Transverse colon (tissue), 4 donors: ENCODE results near the gene TPSD1. TPM values are rescaled to one million over a fixed set of nuclear protein-coding genes. Genes with fewer than 3 reads are reported as not detected.

ENCODE experiments used
- DNase-seq: peaks from one replicate; pipeline ENCODE4 v3.0.0-alpha.2; 2019
- H3K27ac ChIP-seq, 4 donors: fragments of 200-600 bp; sonication (generic); 2 replicates each; pipeline ENCODE4 v1.5.1; 2016 to 2018; ENCODE audit warnings: inconsistent platforms in 4 of 4
- H3K27me3 ChIP-seq: fragments of 200-600 bp; sonication (generic); 2 replicates; pipeline ENCODE4 v1.5.1; 2017; ENCODE audit warnings: inconsistent platforms
- H3K36me3 ChIP-seq, 4 donors: fragments of 200-600 bp; sonication (generic); 2 replicates each; pipeline ENCODE4 v1.5.1; 2017 to 2019; ENCODE audit warnings: inconsistent platforms in 4 of 4
- H3K4me1 ChIP-seq, 4 donors: fragments of 200-600 bp; sonication (generic); 2 replicates each; pipeline ENCODE4 v1.5.1; 2017 to 2020; ENCODE audit warnings: inconsistent platforms in 4 of 4
- H3K4me3 ChIP-seq, 4 donors: fragments of 200-600 bp; sonication (generic); 1 replicate in 1 of 4; 2 replicates in 3 of 4; pipeline versions ENCODE4 v1.5.1 to v1.6.1; 2017 to 2019; ENCODE audit warnings: inconsistent platforms in 4 of 4
- H3K9me3 ChIP-seq, 2 donors: fragments of 200-600 bp; sonication (generic); 2 replicates each; pipeline ENCODE4 v1.5.1; 2017 to 2019; ENCODE audit warnings: inconsistent platforms in 2 of 2
- CTCF ChIP-seq, 5 experiments: fragments of 200-600 bp in 3 of 5; fragments of 450-650 bp in 2 of 5; sonication (generic) in 3 of 5; IDR thresholded peaks; 1 replicate in 2 of 5; 2 replicates in 3 of 5; pipeline ENCODE4 v1.5.1; 2016 to 2017; ENCODE audit warnings: antibody characterized with exemption in 5 of 5, inconsistent platforms in 3 of 5, mild to moderate bottlenecking in 2 of 5, moderate library complexity in 1 of 5
- EP300 ChIP-seq: sonication (generic); formaldehyde crosslinking; IDR thresholded peaks from one replicate; pipeline ENCODE4 v1.6.1; 2017; ENCODE audit warnings: antibody characterized with exemption, low read depth
- POLR2A ChIP-seq: fragments of 450-650 bp; IDR thresholded peaks from one replicate; pipeline ENCODE4 v1.6.1; 2016; ENCODE audit warnings: antibody characterized with exemption, mild to moderate bottlenecking, moderate library complexity
- POLR2AphosphoS5 ChIP-seq, 3 donors: sonication (generic); formaldehyde crosslinking; IDR thresholded peaks; one replicate each; pipeline ENCODE4 v1.6.1; 2016; ENCODE audit warnings: antibody characterized with exemption in 3 of 3
- WGBS, 2 donors: methylation state at CpG; one replicate each; pipeline ENCODE4 v1.1.5; 2018; ENCODE audit warnings: low coverage in 1 of 2; 5-methylcytosine and 5-hydroxymethylcytosine counted together
- in situ Hi-C, 4 donors: fragments of 200-750 bp; cut with MboI; loops; one replicate each; pipeline versions ENCODE4 v1.15.0 to v1.15.1; 2017; ENCODE audit warnings: low sequenced_read_pairs in 3 of 4, low pct_ligation_motif_present in 1 of 4, low pct_unique_long_range_greater_than_20kb in 1 of 4
- intact Hi-C: fragments of 100-400 bp; cut with DNase I; formaldehyde crosslinking; loops from one replicate; pipeline ENCODE4 v1.15.1; 2023; ENCODE audit warnings: low total_unique reads
- total RNA-seq, 4 donors: library from RNA; depleted of rRNA; stranded (reverse); fragments of >200 nt; gene quantifications; one replicate each; pipeline ENCODE4 v1.1.0, GENCODE V29; 2016

TPSD1 gene
- total RNA-seq, 4 donors from 2014 or later = 4.6 to 12.0 (median 7.8) TPM; not detected in 1

GRCh38 chr16:1301562-1301961 is 45.7 kb downstream of the TPSD1 start:
- no peaks in the 10 kb centered on the region for H3K9me3 ChIP-seq
- no peak for TF ChIP-seq POLR2AphosphoS5 (IDR thresholded peaks at IDR 0.05)
- no peak for TF ChIP-seq EP300
- no peak for TF ChIP-seq CTCF (IDR thresholded peaks at IDR 0.05)
- no peak for TF ChIP-seq POLR2A
- no peak for DNase-seq
- peaks cover 7 to 29% (median 24%) of the 10 kb centered on the region in 4 donors for H3K4me1 ChIP-seq
- H3K4me3 ChIP-seq = no peak overlapping the region
- WGBS, 2 donors = 82% methylated on average over 12 of the region's 12 CpGs; no CpG with 5 or more reads in 1 of the 2 donors
- intact Hi-C loops (no loop called here), in situ Hi-C loops (no loop called here)
- no peaks in the 10 kb centered on the region for H3K36me3 ChIP-seq
- H3K27ac ChIP-seq = no peak overlapping the region
- H3K27me3 ChIP-seq = peaks cover 32% of the 10 kb centered on the region

GRCh38 chr16:1305823-1306222 is 50.0 kb downstream of the TPSD1 start:
- 61% methylated on average over 12 of the region's 12 CpGs; no CpG with 5 or more reads in 1 of the 2 donors for WGBS, 2 donors

GRCh38 chr16:1306334-1306733 is 50.5 kb downstream of the TPSD1 start:
- in situ Hi-C loops (no loop called here), intact Hi-C loops (no loop called here)
- Histone ChIP-seq H3K4me3 (no peak overlapping the region), H3K4me1 (peaks cover 17 to 26% (median 24%) of the 10 kb centered on the region in 4 donors), H3K27me3 (peaks cover 2% of the 10 kb centered on the region), H3K36me3 (no peaks in the 10 kb centered on the region), H3K27ac (no peak overlapping the region), H3K9me3 (no peaks in the 10 kb centered on the region)
- DNase-seq = no peak
- TF ChIP-seq CTCF (IDR thresholded peaks at IDR 0.05) (no peak), EP300 (no peak), POLR2AphosphoS5 (IDR thresholded peaks at IDR 0.05) (no peak), POLR2A (no peak)
- 54 to 67% methylated on average over 3 to 4 of the region's 4 CpGs for WGBS, 2 donors

More at GRCh38 chr16:1305823-1306222, 50.0 kb downstream of the TPSD1 start:
- Histone ChIP-seq H3K36me3 (no peaks in the 10 kb centered on the region), H3K4me1 (peaks cover 13 to 26% (median 23%) of the 10 kb centered on the region in 4 donors), H3K27ac (no peak overlapping the region), H3K4me3 (no peak overlapping the region), H3K27me3 (peaks cover 8% of the 10 kb centered on the region), H3K9me3 (no peaks in the 10 kb centered on the region)
- DNase-seq = no peak
- intact Hi-C loops (no loop called here), in situ Hi-C loops (no loop called here)
- TF ChIP-seq CTCF (IDR thresholded peaks at IDR 0.05) = no peak
- no peak for TF ChIP-seq POLR2AphosphoS5 (IDR thresholded peaks at IDR 0.05)
- TF ChIP-seq POLR2A = no peak

GRCh38 chr16:1308036-1308976 is 52.4 kb downstream of the TPSD1 start:
- in situ Hi-C loops (no loop called here), intact Hi-C loops (no loop called here)
- WGBS, 2 donors = 7 to 24% methylated on average over 4 to 21 of the region's 43 CpGs

More at GRCh38 chr16:1308036-1308976, 52.4 kb downstream of the TPSD1 start:
- H3K4me1 ChIP-seq = peaks cover 21 to 40% (median 35%) of the 10 kb centered on the region in 4 donors
- no peak for TF ChIP-seq POLR2AphosphoS5 (IDR thresholded peaks at IDR 0.05)
- no peak for TF ChIP-seq EP300
- TF ChIP-seq POLR2A = no peak
- no peak for TF ChIP-seq CTCF (IDR thresholded peaks at IDR 0.05)
- DNase-seq = peak; percentile 37
- no peaks in the 10 kb centered on the region for H3K27me3 ChIP-seq
- peak overlapping the region; percentile 96 to 99 (median 98) for H3K27ac ChIP-seq
- H3K9me3 ChIP-seq = no peaks in the 10 kb centered on the region
- peak overlapping the region; percentile 77 to 93 (median 86) for H3K4me3 ChIP-seq
- no peaks in the 10 kb centered on the region for H3K36me3 ChIP-seq
